Activated gamma-delta T cell treated with Interleukin-2 at 50 U/mL for 16 hours (primary cell): ENCODE data around the gene DHX9.
"Not testable (repeated sequence)": the region's sequence is repeated elsewhere in the genome, so short reads cannot be mapped to it uniquely, and the experiment has no call there.

Experiments
- DNase-seq: peaks from one replicate; pipeline ENCODE4 v3.0.0-alpha.2; 2020

DHX9 gene

GRCh38 chr1:182897696-182898095 lies 58.5 kb downstream of the DHX9 start:
- no peak for DNase-seq

- not testable (repeated sequence) for DNase-seq
These were observed 62.8 kb downstream of the DHX9 start for GRCh38 chr1:182901946-182902345.

- DNase-seq = no peak
These were observed 66.2 kb downstream of the DHX9 start for GRCh38 chr1:182905321-182905720.

- no peak for DNase-seq
These were observed 70.4 kb downstream of the DHX9 start for GRCh38 chr1:182909578-182909977.

- DNase-seq = no peak
These were observed 71.0 kb downstream of the DHX9 start for GRCh38 chr1:182910143-182910542.

- no peak for DNase-seq
These were observed 74.3 kb downstream of the DHX9 start for GRCh38 chr1:182913401-182913800.

GRCh38 chr1:182917378-182917777 lies 78.2 kb downstream of the DHX9 start:
- no peak for DNase-seq

- no peak for DNase-seq
These were observed 86.5 kb downstream of the DHX9 start for GRCh38 chr1:182925661-182926060.

GRCh38 chr1:182927693-182928433 lies 88.7 kb downstream of the DHX9 start:
- DNase-seq = no peak

- DNase-seq = no peak
These were observed 91.8 kb downstream of the DHX9 start for GRCh38 chr1:182930985-182931384.

GRCh38 chr1:182935716-182936115 lies 96.6 kb downstream of the DHX9 start:
- no peak for DNase-seq
